Lung (tissue), 13 donors: ENCODE results near the gene CYP27C1. TPM values are rescaled to one million over a fixed set of nuclear protein-coding genes. Genes with fewer than 3 reads are reported as not detected.
A peak's percentile ranks its signal among the peaks of the same experiment; 100 is the strongest.

Source experiments
- ATAC-seq: fragments of 200-7000 bp; cut with Tn5 transposase; one replicate; pipeline ENCODE4 v1.9.1; 2020; ENCODE audit warnings: moderate number of reproducible peaks; ENCODE audit not compliant: insufficient read depth, low FRiP score
- DNase-seq, 3 donors: peaks; one replicate each; pipeline ENCODE4 v3.0.0-alpha.2; 2013 to 2017
- H3K27ac ChIP-seq, 2 donors: one replicate each; pipeline ENCODE4 v1.5.1; 2013; ENCODE audit warnings: mild to moderate bottlenecking in 2 of 2, moderate library complexity in 2 of 2, control low read depth in 1 of 2, inconsistent platforms in 1 of 2, low read depth in 1 of 2, low read length in 1 of 2
- H3K27me3 ChIP-seq, 3 donors: one replicate each; pipeline ENCODE4 v1.5.1; 2013; ENCODE audit warnings: low read length in 2 of 3; ENCODE audit not compliant: control insufficient read depth in 3 of 3, insufficient read depth in 3 of 3
- H3K36me3 ChIP-seq, 4 donors: one replicate each; pipeline ENCODE4 v1.5.1; 2013; ENCODE audit warnings: low read length in 4 of 4, mild to moderate bottlenecking in 1 of 4, moderate library complexity in 1 of 4; ENCODE audit not compliant: control insufficient read depth in 4 of 4, insufficient read depth in 4 of 4
- H3K4me1 ChIP-seq, 5 donors: one replicate each; pipeline ENCODE4 v1.5.1; 2013; ENCODE audit warnings: low read length in 5 of 5, mild to moderate bottlenecking in 2 of 5, moderate library complexity in 1 of 5; ENCODE audit not compliant: control insufficient read depth in 5 of 5, insufficient read depth in 5 of 5
- H3K4me3 ChIP-seq: one replicate; pipeline ENCODE4 v1.5.1; 2013; ENCODE audit warnings: mild to moderate bottlenecking, control low read depth, moderate library complexity
- H3K9ac ChIP-seq, 2 donors: one replicate each; pipeline ENCODE4 v1.5.1; 2013; ENCODE audit warnings: low read length in 2 of 2, control low read depth in 1 of 2; ENCODE audit not compliant: insufficient read depth in 1 of 2
- H3K9me3 ChIP-seq, 4 donors: one replicate each; pipeline ENCODE4 v1.5.1; 2013; ENCODE audit warnings: low read length in 3 of 4, mild to moderate bottlenecking in 1 of 4, moderate library complexity in 1 of 4; ENCODE audit not compliant: control insufficient read depth in 4 of 4, insufficient read depth in 3 of 4
- CTCF ChIP-seq: IDR thresholded peaks from 2 replicates; pipeline ENCODE4 v1.5.1; 2012; ENCODE audit warnings: mild to moderate bottlenecking; ENCODE audit errors: control extremely low read depth, extremely low read depth
- WGBS, 2 donors: extraction: QIAGEN DNeasy Blood & Tissue Kit; methylation state at CpG; one replicate each; pipeline ENCODE4 v1.1.7; 2013; 5-methylcytosine and 5-hydroxymethylcytosine counted together
- polyA plus RNA-seq, 2 donors: library from polyadenylated mRNA; stranded (reverse); fragments of 200-250 nt; gene quantifications; one replicate each; pipeline ENCODE4 v1.2.1, GENCODE V29; 2013
- small RNA-seq: library from RNA; depleted of rRNA; stranded (forward); fragments of <200 nt; gene quantifications from one replicate; pipeline ENCODE3, GENCODE V24; 2014; ENCODE audit warnings: low replicate concordance
- total RNA-seq, 2 donors: library from RNA; depleted of rRNA in 1 of 2; stranded (reverse); fragments of >200 nt in 1 of 2; gene quantifications; one replicate each; pipeline ENCODE4 v1.2.1, GENCODE V29; 2014 to 2021
- donor health status: control.
- donor health status: control.
- donor health status: Bipolar disorder and iron deficiency.
- donor health status: healthy.
- donor health status: DM: yes; HTN: yes; CAD: no.

The CYP27C1 gene
- total and polyA plus RNA-seq, 4 donors, result 0.04 to 2.9 (median 0.07) TPM

- no peak overlapping the region for H3K27ac ChIP-seq
- no peak overlapping the region for H3K4me3 ChIP-seq
- TF ChIP-seq CTCF, result no peak
- H3K9me3 ChIP-seq, result no peaks in the 10 kb centered on the region
- peaks cover 0 to 2% (median 0%) of the 10 kb centered on the region in 5 donors for H3K4me1 ChIP-seq
- H3K9ac ChIP-seq, result no peak overlapping the region
- no peaks in the 10 kb centered on the region for H3K27me3 ChIP-seq
- 56 to 68% methylated on average over 15 of the region's 15 CpGs for WGBS, 2 donors
- H3K36me3 ChIP-seq, result no peaks in the 10 kb centered on the region
- peak; percentile 12 for ATAC-seq
- no peak for DNase-seq
Observed at GRCh38 chr2:127134833-127135830, 85.0 kb downstream of the CYP27C1 start.

GRCh38 chr2:127134235-127134634 is 85.9 kb downstream of the CYP27C1 start:
- WGBS, 2 donors, result 80 to 82% methylated on average over 4 of the region's 4 CpGs
- DNase-seq (no peak), ATAC-seq (no peak)
- no peaks in the 10 kb centered on the region for H3K27me3 ChIP-seq
- H3K4me3 ChIP-seq, result no peak overlapping the region
- H3K27ac ChIP-seq, result no peak overlapping the region
- H3K9me3 ChIP-seq, result no peaks in the 10 kb centered on the region
- peaks cover 0 to 2% (median 0%) of the 10 kb centered on the region in 5 donors for H3K4me1 ChIP-seq
- no peak for TF ChIP-seq CTCF
- H3K9ac ChIP-seq, result no peak overlapping the region
- no peaks in the 10 kb centered on the region for H3K36me3 ChIP-seq

Small RNA genes lying within 50 kb of the gene (small RNA-seq; reads per million reads assigned to genes)
- not detected for gene NIFKP9

Other genes starting within 250 kb of the CYP27C1 start
- gene BIN1, start 113.1 kb downstream of the CYP27C1 start, total RNA-seq, result 10 to 100 TPM; 36.1 to 41.7 TPM
- 10 to 100 TPM; 28.8 to 36.2 TPM for gene BIN1, start 113.1 kb downstream of the CYP27C1 start, polyA plus RNA-seq
- gene ERCC3, start 73.8 kb upstream of the CYP27C1 start, total RNA-seq, result 10 to 100 TPM; 35.8 to 60.3 TPM
- gene ERCC3, start 73.8 kb upstream of the CYP27C1 start, polyA plus RNA-seq, result 10 to 100 TPM; 18.2 to 30.8 TPM
- 10 to 100 TPM; 50.1 to 81.0 TPM for gene MAP3K2, start 167.7 kb upstream of the CYP27C1 start, total RNA-seq
- 10 to 100 TPM in 1 of 2 donors, 1 to 10 TPM in 1; 8.1 to 11.6 TPM for gene MAP3K2, start 167.7 kb upstream of the CYP27C1 start, polyA plus RNA-seq
- under 1 TPM in 1 of 2 donors, not detected in 1; 0.37 TPM for gene PROC, start 198.1 kb upstream of the CYP27C1 start, total RNA-seq
- under 1 TPM; 0.10 to 0.22 TPM for gene PROC, start 198.1 kb upstream of the CYP27C1 start, polyA plus RNA-seq